GM12878 (cell line): ENCODE measurements around the gene CYP46A1. TPM values are rescaled to one million over a fixed set of nuclear protein-coding genes. Genes with fewer than 3 reads are reported as not detected.

Experiments used
- ATAC-seq: fragments of 200-7000 bp; cut with Tn5 transposase; 3 replicates; pipeline ENCODE4 v1.9.1; 2020; ENCODE audit warnings: mild to moderate bottlenecking, moderate library complexity
- BruUV-seq: library from RNA; stranded (reverse); fragments of 400-500 nt; replicated peaks from 2 replicates; lab custom pipeline; 2021; lab: Mats Ljungman, UMichigan
- CTCF ChIA-PET: fragments of 300-600 bp; sonication (Branson Sonifier 250); formaldehyde crosslinking; extraction: SDS; loops from one replicate; lab custom pipeline; 2021; ENCODE audit warnings: inconsistent platforms; lab: Yijun Ruan, JAX
- POLR2A ChIA-PET: fragments of 350-600 bp; formaldehyde crosslinking; extraction: SDS; loops from one replicate; lab custom pipeline; 2021; ENCODE audit warnings: inconsistent platforms; lab: Charles Lee
- RAD21 ChIA-PET: fragments of 300-600 bp; sonication (Branson Sonifier 250); formaldehyde crosslinking; loops from one replicate; lab custom pipeline; 2023; ENCODE audit warnings: antibody characterized with exemption; ENCODE audit not compliant: unreplicated experiment; lab: Charles Lee
- SMC1A ChIA-PET: fragments of 300-600 bp; sonication (Branson Sonifier 250); formaldehyde crosslinking; loops from one replicate; lab custom pipeline; 2023; ENCODE audit not compliant: unreplicated experiment, uncharacterized antibody; lab: Charles Lee
- DNase-seq: peaks from one replicate; pipeline ENCODE4 v3.0.0-alpha.2; 2011; ENCODE audit warnings: low read depth, low spot score
- FAIRE-seq: peaks from 3 replicates; lab custom pipeline; 2011; peaks lifted over from hg19 to GRCh38; lab: Jason Lieb, UNC
- H2AFZ ChIP-seq: 2 replicates; pipeline ENCODE4 v1.6.0; 2011; ENCODE audit warnings: low read depth, low read length, control low read depth; ENCODE audit not compliant: control insufficient read depth
- H3K27ac ChIP-seq: 2 replicates; pipeline ENCODE4 v1.5.1; 2011; ENCODE audit warnings: control low read depth; ENCODE audit not compliant: control insufficient read depth, insufficient read depth
- H3K27me3 ChIP-seq, 2 experiments: replicated peaks in 1 of 2; 2 replicates each; pipeline versions ENCODE4 v1.6.0 to v1.6.1; 2011; ENCODE audit warnings: low read length in 1 of 2; ENCODE audit not compliant: control insufficient read depth in 2 of 2, insufficient read depth in 2 of 2
- H3K36me3 ChIP-seq, 2 experiments: 2 replicates each; pipeline ENCODE4 v1.5.1; 2011; ENCODE audit warnings: low read length in 1 of 2; ENCODE audit not compliant: control insufficient read depth in 2 of 2, insufficient read depth in 2 of 2
- H3K4me1 ChIP-seq: 2 replicates; pipeline ENCODE4 v1.6.1; 2011; ENCODE audit warnings: mild to moderate bottlenecking, low read length, moderate library complexity, mixed read lengths; ENCODE audit not compliant: control insufficient read depth, insufficient read depth
- H3K4me2 ChIP-seq: 2 replicates; pipeline ENCODE4 v1.6.0; 2011; ENCODE audit warnings: control low read depth; ENCODE audit not compliant: control insufficient read depth, insufficient read depth
- H3K4me3 ChIP-seq: fragments of 200-600 bp; sonication (generic); 2 replicates; pipeline ENCODE4 v1.5.1; 2016
- H3K79me2 ChIP-seq: 2 replicates; pipeline ENCODE4 v1.6.0; 2011; ENCODE audit warnings: low read length; ENCODE audit not compliant: control insufficient read depth, insufficient read depth
- H3K9ac ChIP-seq: 2 replicates; pipeline ENCODE4 v1.8.0; 2011; ENCODE audit warnings: low read length, control low read depth, mixed read lengths; ENCODE audit not compliant: control insufficient read depth, insufficient read depth
- H3K9me3 ChIP-seq: replicated peaks from 3 replicates; pipeline ENCODE4 v1.5.1; 2011; ENCODE audit warnings: mild to moderate bottlenecking, low read length; ENCODE audit not compliant: control insufficient read depth, insufficient read depth
- H4K20me1 ChIP-seq: 2 replicates; pipeline ENCODE4 v1.6.0; 2011; ENCODE audit not compliant: control insufficient read depth, insufficient read depth
- CTCF ChIP-seq, 3 experiments: IDR thresholded peaks in 2 of 3; conservative IDR thresholded peaks in 1 of 3; 2 replicates each; pipeline ENCODE4 v1.5.1; 2011; ENCODE audit warnings: low read depth in 3 of 3, low read length in 3 of 3, mild to moderate bottlenecking in 3 of 3, control low read depth in 2 of 3, moderate library complexity in 2 of 3, inconsistent platforms in 1 of 3, mixed read lengths in 1 of 3; ENCODE audit not compliant: control insufficient read depth in 2 of 3, insufficient read depth in 1 of 3; ENCODE audit errors: extremely low read depth in 1 of 3
- NR2C2 ChIP-seq: IDR thresholded peaks from 2 replicates; pipeline ENCODE4 v1.6.1; 2011; ENCODE audit warnings: borderline replicate concordance, low read depth; ENCODE audit not compliant: control insufficient read depth, insufficient read length
- WGBS: methylation state at CpG from one replicate; pipeline ENCODE4 v1.1.6; 2016; ENCODE audit warnings: low lambda C conversion rate; ENCODE audit not compliant: insufficient replicate concordance, insufficient coverage; ENCODE audit errors: missing lambda C conversion rate; 5-methylcytosine and 5-hydroxymethylcytosine counted together
- in situ Hi-C: fragments of 300-500 bp; cut with MboI; formaldehyde crosslinking; loops from 9 replicates; pipeline ENCODE4 v1.14.3; 2018; ENCODE audit warnings: mixed read lengths
- intact Hi-C: fragments of 100-400 bp; cut with micrococcal nuclease; formaldehyde crosslinking; loops from one replicate; pipeline ENCODE4 v1.14.2; 2022; ENCODE audit not compliant: unreplicated experiment
- polyA plus RNA-seq, 11 experiments: library from polyadenylated mRNA; depleted of rRNA in 4 of 11; unstranded in 6 of 11; stranded (reverse) in 5 of 11; fragments of >200 nt; fragmentation: Nextera tagmentation in 4 of 11; fragmentation: Illumina TruSeq in 1 of 11; extraction: Ambion mirVana in 4 of 11; extraction: Trizol in 1 of 11; gene quantifications; 1 replicate in 1 of 11; 2 replicates in 10 of 11; pipeline versions ENCODE4 v1.2.1 to v1.2.3, GENCODE V29; 2011 to 2016; ENCODE audit warnings: inconsistent platforms in 2 of 11, missing spikeins in 2 of 11, low read depth in 1 of 11
- total RNA-seq, 4 experiments: library from RNA; depleted of rRNA in 3 of 4; stranded (reverse); fragments of >200 nt in 3 of 4; fragmentation: Illumina TruSeq in 1 of 4; extraction: Trizol in 1 of 4; gene quantifications; 2 replicates each; pipeline versions ENCODE4 v1.2.1 to v1.2.3, GENCODE V29; 2013 to 2021

CYP46A1 gene
- total and polyA plus RNA-seq, 10 of the 15 experiments (the other 5 are each of a cell fraction or from before 2014, with no cell fraction given), result 0.04 to 0.11 TPM; not detected in 8

DNA sequence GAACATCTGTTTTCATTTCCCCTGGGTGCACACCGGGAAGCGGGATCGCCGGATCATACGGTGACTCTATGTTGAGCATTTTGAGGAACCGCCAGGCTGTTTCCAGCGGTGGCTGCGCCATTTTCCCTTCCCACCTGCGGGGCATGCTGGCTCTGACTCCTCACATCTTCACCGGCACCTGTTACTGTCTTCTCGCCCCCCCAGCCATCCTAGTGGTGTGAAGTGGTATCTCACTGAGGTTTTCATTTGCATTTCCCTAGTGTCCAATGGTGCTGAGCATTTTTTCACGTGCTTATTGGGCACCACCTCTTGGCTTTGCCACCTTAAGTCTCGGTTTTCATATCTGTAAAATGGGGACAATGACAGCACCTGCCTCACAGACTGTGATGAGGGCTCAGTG, 65.0 kb downstream of the CYP46A1 start:
- WGBS, result 53% methylated on average over 13 of the region's 13 CpGs
- CTCF ChIA-PET, result no interaction called here

More for the DNA sequence above, 65.0 kb downstream of the CYP46A1 start:
- DNase-seq, result no peak
- in situ Hi-C loops, result no loop called here
- Histone ChIP-seq H2AFZ (no peak overlapping the region), H3K27ac (no peak overlapping the region), H3K4me1 (no peaks in the 10 kb centered on the region), H3K36me3 (no peaks in the 10 kb centered on the region), H3K27me3 (peaks cover 2 to 6% of the 10 kb centered on the region in 2 experiments; a peak in 2 of 4 replicates), H3K9me3 (no peaks in the 10 kb centered on the region), H3K4me2 (no peak overlapping the region)
- SMC1A ChIA-PET, result no interaction called here
- no peak for FAIRE-seq
- POLR2A ChIA-PET, result no interaction called here
- no TSS peak for BruUV-seq
- TF ChIP-seq CTCF (IDR thresholded peaks at IDR 0.05 in 2 of 3, conservative IDR thresholded peaks at IDR 0.05 in 1 of 3; ENCODE audit: control insufficient read depth in 2 of 3, extremely low read depth in 1 of 3, insufficient read depth in 1 of 3, low read depth in 3 of 3, low read length in 3 of 3) (peak in 1 of 3 experiments; percentile 17; a peak in 1 of 6 replicates), NR2C2 (no peak)
- TF ChIP-seq, all 136 proteins: peak for 1
- no peak overlapping the region for H3K9ac ChIP-seq
- intact Hi-C loops, result no loop called here
- H3K79me2 ChIP-seq, result no peaks in the 10 kb centered on the region
- no peak overlapping the region for H3K4me3 ChIP-seq
- H4K20me1 ChIP-seq, result no peaks in the 10 kb centered on the region
- RAD21 ChIA-PET, result no interaction called here
- ATAC-seq, result peak; percentile 58
